Activated CD8-positive, alpha-beta T cell treated with anti-CD3 and anti-CD28 coated beads for 36 hours (primary cell): ENCODE data around the gene CIAO3. TPM values are rescaled to one million over a fixed set of nuclear protein-coding genes. Genes with fewer than 3 reads are reported as not detected.

Experiments used
- ATAC-seq: fragments of 200-7000 bp; cut with Tn5 transposase; one replicate; pipeline ENCODE4 v1.10.0; 2021; ENCODE audit warnings: mild to moderate bottlenecking, moderate library complexity
- CTCF ChIA-PET: fragments of 350-600 bp; sonication (Branson Sonifier 250); formaldehyde crosslinking; loops from one replicate; lab custom pipeline; 2021; ENCODE audit warnings: antibody characterized with exemption; lab: Charles Lee
- POLR2A ChIA-PET: fragments of 350-600 bp; sonication (Branson Sonifier 250); formaldehyde crosslinking; loops from one replicate; lab custom pipeline; 2021; ENCODE audit warnings: antibody characterized with exemption; lab: Charles Lee
- DNase-seq: peaks from one replicate; pipeline ENCODE4 v3.0.0-alpha.2; 2020
- H3K27ac Mint-ChIP-seq: one replicate; pipeline ENCODE4 v1.8.0; 2021; ENCODE audit warnings: mild to moderate bottlenecking, mixed read lengths
- H3K27me3 Mint-ChIP-seq: one replicate; pipeline ENCODE4 v1.8.0; 2021; ENCODE audit warnings: mixed read lengths
- H3K36me3 Mint-ChIP-seq: one replicate; pipeline ENCODE4 v1.8.0; 2021; ENCODE audit warnings: low read depth, mixed read lengths
- H3K4me1 Mint-ChIP-seq: one replicate; pipeline ENCODE4 v1.8.0; 2021; ENCODE audit warnings: low read depth, mixed read lengths
- H3K4me3 Mint-ChIP-seq: one replicate; pipeline ENCODE4 v1.8.0; 2021; ENCODE audit warnings: mild to moderate bottlenecking, moderate library complexity, mixed read lengths
- H3K9me3 Mint-ChIP-seq: one replicate; pipeline ENCODE4 v1.8.0; 2021; ENCODE audit warnings: mixed read lengths
- CTCF ChIP-seq: fragments of 200-600 bp; IDR thresholded peaks from one replicate; pipeline ENCODE4 v1.8.0; 2022; ENCODE audit warnings: antibody characterized with exemption, mild to moderate bottlenecking
- intact Hi-C: fragments of 100-400 bp; cut with micrococcal nuclease; formaldehyde crosslinking; loops from one replicate; pipeline ENCODE4 v1.10.0; 2022
- total RNA-seq, 2 experiments: library from RNA; stranded (reverse); gene quantifications; one replicate each; pipeline ENCODE4 v1.2.3, GENCODE V29; 2021

Gene CIAO3
- total RNA-seq, 2 experiments from 2014 or later: 21.3 to 25.0 TPM

GRCh38 chr16:752007-752312 lies 11.2 kb upstream of the CIAO3 start:
- POLR2A ChIA-PET: no interaction called here

GRCh38 chr16:751152-752006 lies 10.6 kb upstream of the CIAO3 start:
- Mint-ChIP-seq H3K4me1 (no peaks in the 10 kb centered on the region), H3K4me3 (no peak overlapping the region), H3K27me3 (no peaks in the 10 kb centered on the region), H3K9me3 (no peaks in the 10 kb centered on the region), H3K27ac (no peak overlapping the region), H3K36me3 (no peaks in the 10 kb centered on the region)
- ChIA-PET CTCF (no interaction called here), POLR2A (no interaction called here)
- ATAC-seq (no peak), DNase-seq (no peak)
- intact Hi-C loops: no loop called here
- TF ChIP-seq CTCF: no peak

More at GRCh38 chr16:752007-752312, 11.2 kb upstream of the CIAO3 start:
- Mint-ChIP-seq H3K27me3 (no peaks in the 10 kb centered on the region), H3K4me3 (no peak overlapping the region), H3K4me1 (no peaks in the 10 kb centered on the region), H3K36me3 (no peaks in the 10 kb centered on the region), H3K9me3 (no peaks in the 10 kb centered on the region), H3K27ac (no peak overlapping the region)
- intact Hi-C loops: no loop called here
- no peak for TF ChIP-seq CTCF
- DNase-seq (no peak), ATAC-seq (no peak)
- CTCF ChIA-PET: no interaction called here

GRCh38 chr16:750485-750884 lies 9.7 kb upstream of the CIAO3 start:
- ATAC-seq (no peak), DNase-seq (no peak)
- H3K27me3 Mint-ChIP-seq: no peaks in the 10 kb centered on the region
- POLR2A ChIA-PET: no interaction called here
- intact Hi-C loops: no loop called here
- CTCF ChIA-PET: interaction anchor here (0.7 to 1.6 kb wide), 2 partner anchors 9 to 40 kb away, joined by 3 to 4 read pairs; no protein-coding TSS in a partner anchor
- no peaks in the 10 kb centered on the region for H3K36me3 Mint-ChIP-seq
- TF ChIP-seq CTCF: no peak
- H3K27ac Mint-ChIP-seq: no peak overlapping the region
- no peaks in the 10 kb centered on the region for H3K4me1 Mint-ChIP-seq
- H3K4me3 Mint-ChIP-seq: no peak overlapping the region
- no peaks in the 10 kb centered on the region for H3K9me3 Mint-ChIP-seq

GRCh38 chr16:749010-749409 lies 8.2 kb upstream of the CIAO3 start:
- Mint-ChIP-seq H3K36me3 (no peaks in the 10 kb centered on the region), H3K27ac (no peak overlapping the region), H3K4me3 (no peak overlapping the region), H3K4me1 (no peaks in the 10 kb centered on the region), H3K9me3 (no peaks in the 10 kb centered on the region), H3K27me3 (no peaks in the 10 kb centered on the region)
- ChIA-PET POLR2A (interaction anchor here (0.6 to 1.3 kb wide), 2 partner anchors 20 to 25 kb away, joined by 3 read pairs; no protein-coding TSS in a partner anchor), CTCF (interaction anchor here (1.1 to 1.6 kb wide), 3 partner anchors 9 to 38 kb away, joined by 3 to 4 read pairs (median 4); no protein-coding TSS in a partner anchor)
- TF ChIP-seq CTCF: no peak
- intact Hi-C loops: no loop called here
- ATAC-seq (no peak), DNase-seq (no peak)
